GM23248 (cell line): ENCODE measurements around the gene ARMH4. TPM values are rescaled to one million over a fixed set of nuclear protein-coding genes. Genes with fewer than 3 reads are reported as not detected.

Experiments
- DNase-seq: peaks from one replicate; pipeline ENCODE4 v3.0.0-alpha.2; 2015
- H2AFZ ChIP-seq: fragments of 200-600 bp; sonication (generic); 2 replicates; pipeline ENCODE4 v1.6.1; 2016; ENCODE audit warnings: antibody characterized with exemption
- H3F3A ChIP-seq: fragments of 200-600 bp; sonication (generic); 2 replicates; pipeline ENCODE4 v1.6.1; 2016; ENCODE audit warnings: mild to moderate bottlenecking, antibody characterized with exemption, mixed run types; ENCODE audit not compliant: insufficient read depth
- H3K27ac ChIP-seq: fragments of 200-600 bp; sonication (generic); 2 replicates; pipeline ENCODE4 v1.5.1; 2016; ENCODE audit warnings: mild to moderate bottlenecking
- H3K27me3 ChIP-seq: fragments of 200-600 bp; sonication (generic); replicated peaks from 2 replicates; pipeline ENCODE4 v1.6.1; 2016; ENCODE audit warnings: mild to moderate bottlenecking; ENCODE audit not compliant: insufficient read depth
- H3K36me3 ChIP-seq: fragments of 200-600 bp; sonication (generic); 2 replicates; pipeline ENCODE4 v1.6.1; 2016; ENCODE audit warnings: low read depth, mild to moderate bottlenecking
- H3K4me1 ChIP-seq: fragments of 200-600 bp; sonication (generic); 2 replicates; pipeline ENCODE4 v1.6.1; 2016; ENCODE audit warnings: mild to moderate bottlenecking; ENCODE audit not compliant: insufficient read depth
- H3K4me2 ChIP-seq: fragments of 200-600 bp; sonication (generic); one replicate; pipeline ENCODE4 v1.6.1; 2016; ENCODE audit warnings: mild to moderate bottlenecking; ENCODE audit not compliant: unreplicated experiment
- H3K4me3 ChIP-seq: fragments of 200-600 bp; sonication (generic); 2 replicates; pipeline ENCODE4 v1.5.1; 2016; ENCODE audit warnings: mild to moderate bottlenecking
- H3K79me2 ChIP-seq: fragments of 200-600 bp; sonication (generic); 2 replicates; pipeline ENCODE4 v1.6.1; 2016; ENCODE audit warnings: mild to moderate bottlenecking; ENCODE audit not compliant: insufficient read depth
- H3K9ac ChIP-seq: fragments of 200-600 bp; sonication (generic); 2 replicates; pipeline ENCODE4 v1.6.1; 2016; ENCODE audit warnings: mild to moderate bottlenecking
- H3K9me2 ChIP-seq: fragments of 200-600 bp; sonication (generic); 2 replicates; pipeline ENCODE4 v1.6.1; 2016; ENCODE audit warnings: mixed run types, mild to moderate bottlenecking, moderate library complexity; ENCODE audit not compliant: insufficient read depth
- H3K9me3 ChIP-seq: fragments of 200-600 bp; sonication (generic); one replicate; pipeline ENCODE4 v1.6.1; 2017; ENCODE audit warnings: low read depth
- H4K20me1 ChIP-seq: fragments of 200-600 bp; sonication (generic); 2 replicates; pipeline ENCODE4 v1.6.0; 2016; ENCODE audit not compliant: insufficient read depth
- EZH2 ChIP-seq: fragments of 200-600 bp; sonication (generic); IDR thresholded peaks from 2 replicates; pipeline ENCODE4 v1.6.1; 2018; ENCODE audit warnings: antibody characterized with exemption, mild to moderate bottlenecking; ENCODE audit not compliant: insufficient read depth, poor library complexity, severe bottlenecking
- EZH2phosphoT487 ChIP-seq: fragments of 200-600 bp; sonication (generic); IDR thresholded peaks from 2 replicates; pipeline ENCODE4 v1.6.1; 2018; ENCODE audit warnings: antibody characterized with exemption, moderate library complexity, mild to moderate bottlenecking, low read depth; ENCODE audit not compliant: insufficient read depth
- WGBS, 2 experiments: methylation state at CpG; one replicate each; pipeline ENCODE4 v1.1.6; 2015 to 2017; ENCODE audit warnings: low lambda C conversion rate in 2 of 2, low coverage in 1 of 2; ENCODE audit errors: missing lambda C conversion rate in 2 of 2; 5-methylcytosine and 5-hydroxymethylcytosine counted together
- in situ Hi-C: fragments of 300-500 bp; cut with MboI; formaldehyde crosslinking; loops from 2 replicates; pipeline ENCODE4 v1.15.0; 2020
- polyA plus RNA-seq: library from polyadenylated mRNA; unstranded; fragments of >200 nt; fragmentation: Nextera tagmentation; extraction: Ambion mirVana; gene quantifications from 2 replicates; pipeline ENCODE4 v1.2.1, GENCODE V29; 2016
- total RNA-seq: library from RNA; depleted of rRNA; stranded (reverse); fragments of >200 nt; shearing (Covaris generic); gene quantifications from 2 replicates; pipeline ENCODE4 v1.2.3, GENCODE V29; 2014

ARMH4 gene
- total and polyA plus RNA-seq, 2 experiments from 2014 or later = 2.9 to 8.7 TPM

DNA sequence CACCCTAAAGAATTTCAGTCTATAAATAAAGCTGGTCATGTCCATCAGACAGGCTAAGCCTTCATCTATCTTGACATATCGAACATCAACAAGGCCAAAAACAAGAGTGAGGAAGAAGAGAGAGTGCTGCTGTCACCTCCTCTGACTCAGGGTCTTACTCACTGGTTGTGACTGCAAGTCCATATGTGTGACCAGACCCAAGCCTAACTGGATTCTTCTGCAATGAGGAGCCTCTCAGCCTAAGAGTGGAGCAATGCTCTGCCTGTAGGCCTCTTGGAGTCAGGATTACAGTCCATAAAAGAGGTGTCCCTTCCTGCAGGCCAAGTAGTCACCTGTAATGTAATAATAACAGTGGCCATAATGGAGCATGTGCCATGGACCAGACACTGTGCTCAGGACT is 165.0 kb downstream of the ARMH4 start:
- Histone ChIP-seq H3K79me2 (no peaks in the 10 kb centered on the region), H3K9ac (no peak overlapping the region), H3K4me3 (no peak overlapping the region), H3K9me2 (no peaks in the 10 kb centered on the region), H4K20me1 (no peaks in the 10 kb centered on the region), H3K9me3 (no peaks in the 10 kb centered on the region), H3K4me2 (no peak overlapping the region), H3K27me3 (no peaks in the 10 kb centered on the region; the same call in 1 of the 2 replicates), H3F3A (no peaks in the 10 kb centered on the region), H3K4me1 (no peaks in the 10 kb centered on the region), H3K36me3 (no peaks in the 10 kb centered on the region), H3K27ac (no peak overlapping the region), H2AFZ (no peak overlapping the region)
- TF ChIP-seq EZH2 (no peak), EZH2phosphoT487 (no peak)
- peak; percentile 38 for DNase-seq
- in situ Hi-C loops = no loop called here
- 65 to 80% methylated on average over 1 of the region's 1 CpG for WGBS, 2 experiments

DNA sequence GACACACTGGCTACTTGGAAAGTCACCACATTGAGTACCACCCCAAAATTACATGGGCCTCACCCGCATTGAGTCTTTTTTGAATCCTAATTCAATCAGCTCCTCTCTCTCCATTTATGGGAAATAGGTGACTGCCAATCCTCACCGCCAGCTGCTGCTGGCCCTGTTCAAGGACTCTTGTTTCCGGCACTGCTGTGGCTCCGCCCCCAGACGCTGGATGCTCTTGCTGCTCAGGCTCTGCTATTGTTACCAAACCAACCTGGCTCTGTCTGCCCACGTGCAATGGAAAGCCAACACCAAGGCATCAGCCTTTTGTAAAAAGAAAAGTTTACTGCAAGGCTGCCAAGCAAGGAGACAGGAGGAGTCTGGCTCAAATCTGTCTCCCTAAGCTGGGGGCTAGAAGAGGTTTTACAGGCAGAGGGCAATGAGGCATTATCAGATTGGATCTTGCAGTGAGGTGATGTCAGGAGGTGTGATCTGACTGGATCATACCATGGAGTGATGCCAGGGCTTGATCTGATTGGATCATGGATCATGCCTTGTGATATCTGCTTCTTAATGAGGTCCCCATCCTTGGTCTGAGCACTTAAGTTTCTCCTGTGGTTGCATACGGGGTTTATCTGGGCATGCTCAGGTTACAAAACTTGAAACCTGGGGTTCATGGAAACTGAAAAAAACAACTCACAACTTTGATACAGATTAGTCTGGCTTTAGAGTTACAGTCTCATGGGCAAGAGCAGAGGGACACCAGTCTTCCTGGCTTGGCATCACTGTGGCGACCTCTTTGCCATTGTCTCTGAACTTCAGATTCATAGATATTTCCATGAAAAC is 169.0 kb downstream of the ARMH4 start:
- H3K4me2 ChIP-seq = no peak overlapping the region
- no peaks in the 10 kb centered on the region; the same call in none of the 2 replicates for H3K27me3 ChIP-seq
- H4K20me1 ChIP-seq = no peaks in the 10 kb centered on the region
- H3K4me1 ChIP-seq = no peaks in the 10 kb centered on the region
- no peaks in the 10 kb centered on the region for H3K9me3 ChIP-seq
- no peak for TF ChIP-seq EZH2phosphoT487
- no peak for TF ChIP-seq EZH2
- H3K9ac ChIP-seq = no peak overlapping the region
- no peaks in the 10 kb centered on the region for H3K9me2 ChIP-seq
- DNase-seq = no peak
- no peak overlapping the region for H3K4me3 ChIP-seq
- H2AFZ ChIP-seq = no peak overlapping the region
- WGBS, 2 experiments = 19 to 26% methylated on average over 8 of the region's 8 CpGs
- in situ Hi-C loops = no loop called here
- no peaks in the 10 kb centered on the region for H3K36me3 ChIP-seq
- no peaks in the 10 kb centered on the region for H3K79me2 ChIP-seq
- H3F3A ChIP-seq = no peaks in the 10 kb centered on the region
- no peak overlapping the region for H3K27ac ChIP-seq

DNA sequence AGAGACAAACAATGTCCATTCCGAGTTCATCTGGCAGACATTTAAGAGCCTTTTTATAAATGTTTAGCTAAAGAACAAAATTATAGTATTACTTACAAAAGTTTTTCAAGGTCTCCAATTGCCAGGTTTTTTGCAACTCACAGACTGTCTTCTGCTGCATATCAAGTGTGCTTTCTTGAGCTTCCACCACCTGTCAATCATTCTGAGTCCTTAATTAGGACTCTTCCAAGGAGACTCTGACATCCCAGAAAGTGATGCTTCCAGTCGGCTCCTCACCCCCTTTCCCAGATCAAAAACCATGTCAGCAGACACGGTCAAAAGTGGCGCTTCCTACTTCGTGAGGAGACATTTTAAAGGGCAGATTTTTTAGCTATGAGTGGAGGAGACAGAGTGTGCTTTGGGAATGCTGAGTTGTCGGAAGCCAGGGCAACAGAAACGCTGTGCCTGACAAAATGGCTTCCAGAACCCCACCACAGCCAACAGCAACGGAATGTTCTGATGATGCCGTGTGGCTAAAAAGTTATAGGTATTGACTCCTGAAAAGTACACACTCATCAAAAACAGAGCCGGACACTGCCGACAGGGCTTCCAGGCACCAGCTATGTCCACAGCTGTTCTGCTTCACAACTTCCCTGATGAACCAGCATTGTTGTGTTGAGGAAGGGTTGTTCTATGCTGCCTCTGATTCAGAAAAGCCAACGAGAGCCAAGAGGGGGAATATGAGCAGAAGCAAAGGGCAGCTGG is 170.0 kb downstream of the ARMH4 start:
- Histone ChIP-seq H3K9me3 (no peaks in the 10 kb centered on the region), H3F3A (no peaks in the 10 kb centered on the region), H3K9ac (no peak overlapping the region), H3K27ac (no peak overlapping the region), H3K79me2 (no peaks in the 10 kb centered on the region), H3K9me2 (no peaks in the 10 kb centered on the region), H3K27me3 (no peaks in the 10 kb centered on the region; the same call in none of the 2 replicates), H2AFZ (no peak overlapping the region), H3K36me3 (no peaks in the 10 kb centered on the region), H3K4me1 (no peaks in the 10 kb centered on the region), H3K4me3 (no peak overlapping the region), H4K20me1 (no peaks in the 10 kb centered on the region), H3K4me2 (no peak overlapping the region)
- in situ Hi-C loops = no loop called here
- no peak for DNase-seq
- WGBS, 2 experiments = 41 to 47% methylated on average over 12 of the region's 12 CpGs
- TF ChIP-seq EZH2phosphoT487 = no peak
- no peak for TF ChIP-seq EZH2

DNA sequence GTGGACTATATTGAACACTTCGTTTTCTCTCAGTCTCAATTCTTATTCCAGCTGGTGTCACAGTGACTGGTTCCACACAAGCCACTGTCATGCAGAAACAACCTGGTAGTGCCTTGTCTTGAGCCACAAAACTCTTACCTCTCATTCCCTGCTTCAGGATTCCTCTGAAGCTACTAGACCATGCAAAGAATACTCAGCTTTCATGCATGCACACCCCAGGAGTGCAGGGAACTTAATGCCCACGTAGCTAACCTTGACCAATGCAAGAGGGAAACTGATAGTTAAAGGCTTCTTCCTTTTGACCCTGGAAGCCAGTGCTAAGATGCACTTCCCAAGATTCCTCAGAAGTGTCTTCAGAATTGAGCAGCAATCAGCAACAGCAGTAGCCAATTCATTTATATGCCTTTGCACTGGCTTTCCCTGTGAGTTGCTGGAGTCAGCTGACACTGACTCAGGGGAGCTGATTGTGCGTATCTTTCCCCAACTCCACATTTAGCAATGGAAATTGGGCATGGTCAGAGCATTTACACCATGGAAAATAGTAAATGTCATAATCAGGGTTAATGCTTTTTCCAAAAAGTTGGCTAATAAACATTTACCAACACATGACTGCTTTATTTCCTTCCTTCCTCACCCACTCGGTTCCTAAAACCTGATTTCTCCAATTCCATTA is 172.5 kb downstream of the ARMH4 start:
- Histone ChIP-seq H3K4me1 (no peaks in the 10 kb centered on the region), H2AFZ (no peak overlapping the region), H4K20me1 (no peaks in the 10 kb centered on the region), H3K27ac (no peak overlapping the region), H3K27me3 (peaks cover 4% of the 10 kb centered on the region), H3K4me3 (no peak overlapping the region), H3F3A (no peaks in the 10 kb centered on the region), H3K79me2 (no peaks in the 10 kb centered on the region), H3K9ac (no peak overlapping the region), H3K9me3 (no peaks in the 10 kb centered on the region), H3K4me2 (no peak overlapping the region), H3K36me3 (no peaks in the 10 kb centered on the region), H3K9me2 (no peaks in the 10 kb centered on the region)
- 7 to 9% methylated on average over 4 of the region's 4 CpGs for WGBS, 2 experiments
- TF ChIP-seq EZH2phosphoT487 (no peak), EZH2 (no peak)
- in situ Hi-C loops = no loop called here
- no peak for DNase-seq
